ENCODE data around the gene TMOD4. TPM values are rescaled to one million over a fixed set of nuclear protein-coding genes. Genes with fewer than 3 reads are reported as not detected.

The TMOD4 gene
- total and polyA plus RNA-seq, 7 donors = 0.07 to 2.1 (median 1.1) TPM; not detected in 4

DNA sequence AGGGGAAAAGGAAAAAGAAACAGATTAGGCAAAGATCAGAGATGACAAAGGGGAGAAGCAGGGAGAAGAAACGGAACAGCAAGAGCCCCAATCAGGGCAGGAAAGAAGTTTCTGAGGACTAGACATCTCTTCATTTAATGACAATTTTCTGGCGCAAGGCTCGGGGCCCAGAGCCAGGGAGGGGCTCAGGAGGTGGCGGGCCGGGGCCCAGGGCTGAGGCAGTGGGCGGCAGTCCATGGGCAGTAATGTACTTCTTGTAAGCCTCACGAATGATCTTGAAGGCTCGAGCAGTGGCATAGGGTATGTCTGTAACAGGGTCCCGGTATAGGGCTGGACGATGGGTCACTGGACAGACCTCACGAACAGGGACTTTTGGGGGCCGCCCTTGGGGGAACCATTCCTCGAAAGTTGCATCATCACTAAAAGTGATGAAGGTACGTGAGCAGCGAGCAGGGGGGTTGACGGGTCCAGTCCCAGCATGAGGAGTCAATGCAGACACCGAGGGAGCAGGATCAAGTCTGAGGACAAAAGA lies 799 bp upstream of the TMOD4 start:
- Histone ChIP-seq H3K36me3 (peaks cover 11 to 77% (median 63%) of the 10 kb centered on the region in 4 donors), H3K9me3 (no peaks in the 10 kb centered on the region), H3K4me3 (no peak overlapping the region), H3K27ac (peak overlapping the region in 1 of 4 donors; percentile 69), H3K4me1 (no peaks in the 10 kb centered on the region), H3K27me3 (no peaks in the 10 kb centered on the region)
- TF ChIP-seq, protein P1, sequence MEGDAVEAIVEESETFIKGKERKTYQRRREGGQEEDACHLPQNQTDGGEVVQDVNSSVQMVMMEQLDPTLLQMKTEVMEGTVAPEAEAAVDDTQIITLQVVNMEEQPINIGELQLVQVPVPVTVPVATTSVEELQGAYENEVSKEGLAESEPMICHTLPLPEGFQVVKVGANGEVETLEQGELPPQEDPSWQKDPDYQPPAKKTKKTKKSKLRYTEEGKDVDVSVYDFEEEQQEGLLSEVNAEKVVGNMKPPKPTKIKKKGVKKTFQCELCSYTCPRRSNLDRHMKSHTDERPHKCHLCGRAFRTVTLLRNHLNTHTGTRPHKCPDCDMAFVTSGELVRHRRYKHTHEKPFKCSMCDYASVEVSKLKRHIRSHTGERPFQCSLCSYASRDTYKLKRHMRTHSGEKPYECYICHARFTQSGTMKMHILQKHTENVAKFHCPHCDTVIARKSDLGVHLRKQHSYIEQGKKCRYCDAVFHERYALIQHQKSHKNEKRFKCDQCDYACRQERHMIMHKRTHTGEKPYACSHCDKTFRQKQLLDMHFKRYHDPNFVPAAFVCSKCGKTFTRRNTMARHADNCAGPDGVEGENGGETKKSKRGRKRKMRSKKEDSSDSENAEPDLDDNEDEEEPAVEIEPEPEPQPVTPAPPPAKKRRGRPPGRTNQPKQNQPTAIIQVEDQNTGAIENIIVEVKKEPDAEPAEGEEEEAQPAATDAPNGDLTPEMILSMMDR (IDR thresholded peaks at IDR 0.05) = no peak
- TF ChIP-seq POLR2A (IDR thresholded peaks at IDR 0.05) (no peak), EP300 (IDR thresholded peaks at IDR 0.05) (no peak), POLR2AphosphoS5 (IDR thresholded peaks at IDR 0.05) (no peak)
- intact Hi-C loops (cut with DNase I) = no loop called here
- no peak for DNase-seq
- 95 to 96% methylated on average over 17 of the region's 17 CpGs for WGBS, 2 donors

DNA sequence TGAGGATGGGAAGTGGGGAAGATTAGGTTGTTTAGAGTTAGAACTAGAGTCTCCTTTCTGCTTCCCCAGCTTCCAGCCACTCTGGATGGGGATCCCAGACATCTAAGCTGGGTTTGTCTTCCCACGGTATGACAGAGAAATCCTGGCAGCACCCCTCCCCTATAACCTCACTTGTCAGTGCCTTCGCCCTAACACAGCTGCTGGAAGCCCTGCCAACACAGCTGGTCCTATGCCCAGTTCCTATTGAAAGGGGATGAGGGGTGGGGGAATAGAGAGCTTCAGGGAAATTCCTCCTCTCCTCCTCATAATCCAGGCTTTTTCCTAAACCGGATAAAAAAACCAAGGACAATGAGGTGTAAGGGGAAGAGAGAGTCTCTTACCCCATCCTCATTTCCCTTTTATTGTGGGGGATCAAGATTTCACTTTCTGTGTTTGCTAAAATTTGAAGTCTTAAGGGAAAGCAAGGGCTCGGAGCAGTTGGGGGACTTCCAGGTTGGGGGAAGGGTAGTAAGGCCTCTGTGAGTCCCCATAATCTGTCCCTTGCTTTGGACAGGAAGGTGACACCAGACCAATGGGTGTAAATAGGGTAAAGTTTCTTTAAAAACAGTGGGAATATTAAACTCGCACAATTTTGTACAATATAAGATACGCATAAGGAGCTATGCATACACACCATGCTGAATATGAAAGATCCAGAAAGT lies 590 bp downstream of the TMOD4 start:
- WGBS, 2 donors = 75 to 78% methylated on average over 6 of the region's 6 CpGs
- Histone ChIP-seq H3K9me3 (no peaks in the 10 kb centered on the region), H3K27ac (peak overlapping the region in 1 of 4 donors; percentile 69), H3K4me1 (no peaks in the 10 kb centered on the region), H3K36me3 (peaks cover 6 to 73% (median 58%) of the 10 kb centered on the region in 4 donors), H3K27me3 (no peaks in the 10 kb centered on the region), H3K4me3 (no peak overlapping the region)
- intact Hi-C loops (cut with DNase I) = no loop called here
- no peak for DNase-seq
- TF ChIP-seq POLR2AphosphoS5 (IDR thresholded peaks at IDR 0.05) = no peak

DNA sequence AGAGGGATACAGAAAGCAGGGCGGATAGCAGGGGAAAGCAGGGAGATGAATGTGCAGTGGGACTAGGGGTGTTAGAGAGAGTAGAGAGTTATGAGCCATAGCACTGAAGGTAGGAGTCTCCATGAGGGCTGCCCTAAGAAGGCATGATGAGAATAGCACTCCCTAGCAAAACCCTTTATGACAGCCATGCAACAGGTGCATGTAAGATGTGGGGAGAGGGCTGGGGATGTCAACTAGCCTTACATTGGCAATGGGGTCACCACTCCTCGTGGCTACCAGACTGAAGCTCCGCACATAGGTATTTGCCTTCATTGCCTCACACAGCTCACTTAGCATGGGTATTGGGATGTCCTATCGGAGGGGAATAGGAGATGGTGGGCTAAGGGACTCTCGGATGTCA lies 4.6 kb downstream of the TMOD4 start:
- no peak overlapping the region for H3K27ac ChIP-seq
- intact Hi-C loops (cut with DNase I) = no loop called here
- H3K9me3 ChIP-seq = no peaks in the 10 kb centered on the region
- H3K4me1 ChIP-seq = peaks cover 0 to 13% (median 10%) of the 10 kb centered on the region in 4 donors
- peaks cover under 1 to 65% (median 28%) of the 10 kb centered on the region in 4 donors for H3K36me3 ChIP-seq
- H3K4me3 ChIP-seq = no peak overlapping the region
- H3K27me3 ChIP-seq = no peaks in the 10 kb centered on the region
- WGBS, 2 donors = 91 to 96% methylated on average over 5 of the region's 5 CpGs
- DNase-seq = no peak
- no peak for TF ChIP-seq POLR2A (IDR thresholded peaks at IDR 0.05)
- TF ChIP-seq, protein P1 (IDR thresholded peaks at IDR 0.05) = no peak
- TF ChIP-seq POLR2AphosphoS5 (IDR thresholded peaks at IDR 0.05) = no peak

DNA sequence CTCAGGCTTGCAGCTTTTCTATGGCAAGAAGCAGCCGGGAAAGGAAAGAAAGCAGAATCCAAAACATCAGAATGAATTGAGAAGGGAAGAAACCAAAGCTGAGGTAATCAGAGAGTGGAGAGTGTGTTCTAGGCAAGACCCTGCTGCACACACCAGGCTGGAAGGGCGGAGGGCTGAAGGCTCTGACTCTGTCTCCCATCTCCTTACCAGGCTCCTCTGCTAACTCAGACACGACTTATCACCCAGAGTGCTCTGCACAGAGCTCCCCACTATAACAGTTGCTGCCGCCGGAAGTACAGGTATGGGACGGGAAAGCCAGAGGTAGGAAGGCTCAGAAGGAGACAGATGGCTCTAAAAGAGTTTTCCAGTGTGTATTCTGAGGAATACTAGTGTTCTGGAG lies 8.7 kb downstream of the TMOD4 start:
- H3K27ac ChIP-seq = no peak overlapping the region
- peaks cover 0 to 48% (median 16%) of the 10 kb centered on the region in 4 donors for H3K36me3 ChIP-seq
- H3K4me1 ChIP-seq = peaks cover 0 to 32% (median 24%) of the 10 kb centered on the region in 4 donors
- peak overlapping the region in 2 of 4 donors; percentile 77 to 79 for H3K4me3 ChIP-seq
- intact Hi-C loops (cut with DNase I) = no loop called here
- no peaks in the 10 kb centered on the region for H3K27me3 ChIP-seq
- DNase-seq = no peak
- TF ChIP-seq POLR2A (IDR thresholded peaks at IDR 0.05) (no peak), EP300 (IDR thresholded peaks at IDR 0.05) (no peak), POLR2AphosphoS5 (IDR thresholded peaks at IDR 0.05) (no peak)
- TF ChIP-seq, protein P1 (IDR thresholded peaks at IDR 0.05) = no peak
- no peaks in the 10 kb centered on the region for H3K9me3 ChIP-seq
- WGBS, 2 donors = 88 to 92% methylated on average over 6 of the region's 6 CpGs

DNA sequence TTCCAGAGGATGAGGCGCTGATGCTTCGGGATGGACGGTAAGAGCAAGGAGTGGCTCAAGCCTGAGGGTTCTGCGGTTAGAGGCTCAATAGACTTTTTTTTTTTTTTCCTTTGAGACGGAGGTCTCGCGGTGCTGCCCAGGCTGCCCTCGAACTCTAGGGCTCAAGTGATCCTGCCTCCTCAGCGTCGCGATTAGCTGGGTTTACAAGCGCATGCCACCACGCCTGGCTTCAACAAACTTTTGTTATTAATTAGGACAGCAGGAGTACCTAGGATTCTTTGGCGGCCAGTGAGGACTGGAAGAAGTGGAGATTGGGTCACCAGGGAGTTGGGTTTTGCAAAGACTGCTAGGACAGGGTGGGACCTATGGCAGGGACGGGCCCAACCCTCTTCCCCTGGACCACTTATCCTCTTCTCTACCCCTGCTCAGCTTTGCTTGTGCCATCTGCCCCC lies 9.2 kb downstream of the TMOD4 start:
- 3 to 4% methylated on average over 15 of the region's 15 CpGs for WGBS, 2 donors
- Histone ChIP-seq H3K36me3 (peaks cover 0 to 53% (median 17%) of the 10 kb centered on the region in 4 donors), H3K27me3 (no peaks in the 10 kb centered on the region), H3K4me3 (peak overlapping the region; percentile 56 to 84 (median 78)), H3K27ac (peak overlapping the region; percentile 84 to 93 (median 92)), H3K4me1 (peaks cover 0 to 32% (median 24%) of the 10 kb centered on the region in 4 donors), H3K9me3 (no peaks in the 10 kb centered on the region)
- DNase-seq = peak; percentile 72
- TF ChIP-seq POLR2AphosphoS5 (IDR thresholded peaks at IDR 0.05) = no peak
- TF ChIP-seq EP300 (IDR thresholded peaks at IDR 0.05) = no peak
- intact Hi-C loops (cut with DNase I) = no loop called here
